ENCODE results near the gene DCAF5.

DNA sequence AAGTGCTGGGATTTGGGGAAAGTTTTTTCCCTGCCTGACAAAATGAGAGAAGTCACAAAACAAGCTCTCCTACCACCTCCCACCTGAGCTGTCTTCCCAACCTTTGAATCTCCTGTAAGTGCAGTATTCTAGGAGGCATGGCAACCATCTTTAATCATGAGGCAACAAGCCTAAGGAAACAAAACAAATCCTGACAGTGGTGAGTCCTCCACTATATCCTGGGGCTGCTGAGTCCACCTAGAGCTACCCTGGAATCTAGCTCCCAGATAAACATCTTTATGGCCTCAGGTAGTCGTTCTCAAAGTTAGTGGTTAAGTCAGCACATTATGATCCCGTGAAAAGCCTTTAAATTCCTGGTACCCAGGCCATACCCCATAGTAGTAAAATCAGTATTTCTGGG lies 151.5 kb downstream of the DCAF5 start:
- TF ChIP-seq POLR2A (IDR thresholded peaks at IDR 0.05; ENCODE audit: low read length) = no peak
- TF ChIP-seq GATA1 (IDR thresholded peaks at IDR 0.05; ENCODE audit: low read depth, low read length) = no peak
